ENCODE measurements around the gene APOC3.
A peak's percentile ranks its signal among the peaks of the same experiment; 100 is the strongest.
"Not testable (repeated sequence)": the region's sequence is repeated elsewhere in the genome, so short reads cannot be mapped to it uniquely, and the experiment has no call there.

APOC3 gene

DNA sequence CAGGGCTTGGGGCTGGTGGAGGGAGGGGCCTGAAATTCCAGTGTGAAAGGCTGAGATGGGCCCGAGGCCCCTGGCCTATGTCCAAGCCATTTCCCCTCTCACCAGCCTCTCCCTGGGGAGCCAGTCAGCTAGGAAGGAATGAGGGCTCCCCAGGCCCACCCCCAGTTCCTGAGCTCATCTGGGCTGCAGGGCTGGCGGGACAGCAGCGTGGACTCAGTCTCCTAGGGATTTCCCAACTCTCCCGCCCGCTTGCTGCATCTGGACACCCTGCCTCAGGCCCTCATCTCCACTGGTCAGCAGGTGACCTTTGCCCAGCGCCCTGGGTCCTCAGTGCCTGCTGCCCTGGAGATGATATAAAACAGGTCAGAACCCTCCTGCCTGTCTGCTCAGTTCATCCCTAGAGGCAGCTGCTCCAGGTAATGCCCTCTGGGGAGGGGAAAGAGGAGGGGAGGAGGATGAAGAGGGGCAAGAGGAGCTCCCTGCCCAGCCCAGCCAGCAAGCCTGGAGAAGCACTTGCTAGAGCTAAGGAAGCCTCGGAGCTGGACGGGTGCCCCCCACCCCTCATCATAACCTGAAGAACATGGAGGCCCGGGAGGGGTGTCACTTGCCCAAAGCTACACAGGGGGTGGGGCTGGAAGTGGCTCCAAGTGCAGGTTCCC lies at the start of gene APOC3:
APOC3 (plus strand) TSS at position 383 of the 659 bp plus-strand sequence. CDS start 676 bp downstream, outside the sequence.
- FAIRE-seq = no peak

DNA sequence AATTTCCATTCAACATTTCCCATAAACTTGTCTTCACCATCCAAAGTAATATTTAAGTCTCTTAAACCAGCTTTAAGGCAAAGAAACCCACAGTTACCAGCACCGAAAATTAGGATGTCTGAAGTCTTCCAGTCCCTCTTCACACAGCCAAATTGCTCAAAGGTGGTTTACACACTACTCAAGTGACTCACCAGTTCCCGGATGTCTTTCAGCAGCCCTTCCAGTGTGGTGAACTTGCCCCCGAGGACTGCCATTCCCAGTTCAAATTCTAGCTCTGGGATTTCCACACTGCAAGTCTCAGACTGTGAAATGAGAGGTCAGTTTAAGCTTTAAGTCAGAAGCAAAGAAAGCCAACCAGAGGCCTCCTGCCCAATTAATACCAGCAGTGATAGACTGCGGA lies 47.0 kb upstream of the APOC3 start:
- no peak for FAIRE-seq

DNA sequence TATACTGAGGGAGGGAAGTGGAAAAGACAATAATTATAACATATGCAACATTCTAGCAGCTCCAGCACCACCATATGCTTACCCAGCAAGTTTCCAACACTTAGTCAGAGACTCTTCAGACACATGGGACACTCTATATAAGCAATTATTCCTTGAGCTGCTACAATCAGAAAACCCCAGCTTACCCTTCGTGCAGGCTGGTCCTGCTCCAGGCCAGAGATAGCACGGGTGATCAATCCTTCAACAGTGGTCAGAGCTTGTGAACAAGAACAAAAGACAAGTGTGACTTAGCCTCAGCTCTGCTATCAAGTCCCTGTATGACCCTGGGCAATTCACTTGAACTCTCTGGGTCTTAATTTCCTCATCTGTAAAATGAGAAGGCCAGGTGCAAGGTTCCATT lies 43.4 kb upstream of the APOC3 start:
- FAIRE-seq = no peak

DNA sequence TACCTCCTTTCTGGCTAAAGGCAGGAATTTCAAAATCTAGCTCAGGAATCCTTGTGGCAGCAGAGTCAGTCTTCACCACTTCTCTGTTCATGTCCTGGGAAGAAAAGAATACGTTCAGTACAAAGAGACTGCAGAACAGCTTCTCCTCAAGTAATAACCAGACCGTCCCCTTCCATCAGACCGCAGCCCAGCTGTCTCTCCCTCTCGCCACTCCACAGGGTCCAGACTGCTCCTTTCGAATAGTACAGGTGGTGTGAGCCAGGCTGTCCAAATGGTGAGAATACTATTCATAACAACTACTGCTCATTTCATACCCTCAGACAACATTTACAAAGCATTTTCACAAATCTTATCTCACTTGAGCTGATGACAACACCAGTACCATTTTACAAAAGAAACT lies 42.7 kb upstream of the APOC3 start:
- no peak for FAIRE-seq

DNA sequence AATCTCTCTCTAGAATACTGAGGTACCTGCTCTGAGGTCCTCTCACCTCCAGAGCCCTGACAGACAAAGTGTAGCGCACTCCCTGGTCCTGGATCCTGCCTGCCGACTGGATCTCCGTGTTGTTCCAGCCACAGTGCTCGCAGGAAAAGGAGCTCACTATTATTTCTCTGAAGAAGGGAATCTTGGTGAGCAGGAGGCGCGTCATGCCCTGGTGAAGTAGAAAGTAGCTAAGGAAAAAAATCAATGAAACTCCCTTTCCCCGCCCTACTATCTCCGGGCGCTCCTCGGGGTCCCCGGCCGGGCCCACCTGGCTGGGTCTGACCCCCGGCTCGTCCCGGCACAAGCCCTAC lies 42.3 kb upstream of the APOC3 start:
- no peak for FAIRE-seq

DNA sequence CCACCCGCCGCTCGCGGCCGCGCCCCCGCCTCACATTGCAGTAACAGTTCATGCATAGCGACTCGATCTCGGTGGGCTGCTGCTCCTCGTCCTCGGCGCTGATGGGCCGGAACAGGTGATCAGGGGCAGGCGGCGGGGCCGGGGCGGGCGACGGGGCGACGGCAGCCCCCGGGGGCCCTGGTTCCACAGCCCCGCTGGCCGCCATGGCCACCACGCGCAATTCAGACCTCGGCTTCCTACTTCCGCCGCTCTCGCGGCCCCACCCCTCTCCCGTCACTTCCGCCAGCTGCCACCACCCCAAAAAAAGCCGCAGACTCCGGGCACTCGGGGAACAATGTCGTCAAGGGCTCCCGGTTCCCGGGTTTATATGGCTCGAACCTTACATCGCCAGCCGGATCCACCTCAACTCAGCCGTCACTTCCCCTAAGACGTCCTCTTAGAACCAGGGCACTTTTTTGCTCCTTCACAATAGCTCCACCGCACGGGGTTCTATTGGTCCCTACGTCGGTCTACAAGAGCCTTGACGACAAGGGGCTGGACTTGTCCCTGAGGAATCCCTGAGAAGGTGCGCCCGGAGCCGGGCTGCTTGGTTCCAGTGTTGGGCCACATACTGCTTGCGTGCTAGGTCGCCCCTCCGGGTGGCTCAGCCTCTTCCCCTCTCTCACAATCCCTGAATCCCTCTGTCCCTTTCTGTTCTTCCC lies 41.8 kb upstream of the APOC3 start, which contains the start of gene ZPR1:
ZPR1 (minus strand) TSS at position 238 of the 701 bp plus-strand sequence; CDS start at position 205, 33 bp downstream.
- FAIRE-seq = no peak

DNA sequence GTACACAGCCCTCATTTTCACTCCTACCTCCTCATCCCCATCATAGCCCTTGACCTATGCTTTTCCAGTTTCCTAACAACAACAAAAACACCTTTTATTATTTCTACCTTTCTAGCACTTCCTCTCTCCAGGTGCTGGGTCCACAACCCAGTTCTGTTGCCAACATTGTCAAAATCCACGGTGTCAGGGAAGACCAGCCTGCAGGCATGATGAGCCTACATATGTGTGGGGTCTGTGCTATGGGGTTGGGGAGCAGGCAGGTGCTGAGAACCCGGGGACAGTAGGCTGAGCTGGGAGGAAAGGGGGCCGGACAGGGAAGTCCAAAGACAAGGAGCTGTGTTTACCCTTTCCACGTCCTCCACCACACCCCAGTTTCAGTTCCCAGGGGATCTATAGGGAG lies 41.2 kb upstream of the APOC3 start:
- no peak for FAIRE-seq

DNA sequence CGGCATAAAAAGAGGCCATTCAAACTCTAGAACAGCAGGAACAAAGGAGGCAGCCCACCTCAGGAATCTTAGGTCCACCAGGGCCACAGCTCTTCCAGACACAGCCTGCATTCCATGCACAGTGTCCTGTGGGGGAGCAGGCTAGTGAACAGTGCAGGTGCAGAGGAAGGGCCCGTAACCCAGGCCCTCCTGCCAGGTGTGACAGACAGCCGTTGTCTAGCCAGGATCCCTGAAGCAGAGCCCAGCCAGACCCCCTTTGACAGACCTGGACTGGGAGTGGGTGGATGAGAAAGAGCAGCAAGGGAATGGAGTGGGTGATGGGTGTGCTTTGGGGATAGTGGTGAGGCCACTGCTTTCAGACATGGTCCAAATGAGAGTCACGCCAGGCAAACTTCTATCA lies 40.7 kb upstream of the APOC3 start:
- FAIRE-seq = no peak

DNA sequence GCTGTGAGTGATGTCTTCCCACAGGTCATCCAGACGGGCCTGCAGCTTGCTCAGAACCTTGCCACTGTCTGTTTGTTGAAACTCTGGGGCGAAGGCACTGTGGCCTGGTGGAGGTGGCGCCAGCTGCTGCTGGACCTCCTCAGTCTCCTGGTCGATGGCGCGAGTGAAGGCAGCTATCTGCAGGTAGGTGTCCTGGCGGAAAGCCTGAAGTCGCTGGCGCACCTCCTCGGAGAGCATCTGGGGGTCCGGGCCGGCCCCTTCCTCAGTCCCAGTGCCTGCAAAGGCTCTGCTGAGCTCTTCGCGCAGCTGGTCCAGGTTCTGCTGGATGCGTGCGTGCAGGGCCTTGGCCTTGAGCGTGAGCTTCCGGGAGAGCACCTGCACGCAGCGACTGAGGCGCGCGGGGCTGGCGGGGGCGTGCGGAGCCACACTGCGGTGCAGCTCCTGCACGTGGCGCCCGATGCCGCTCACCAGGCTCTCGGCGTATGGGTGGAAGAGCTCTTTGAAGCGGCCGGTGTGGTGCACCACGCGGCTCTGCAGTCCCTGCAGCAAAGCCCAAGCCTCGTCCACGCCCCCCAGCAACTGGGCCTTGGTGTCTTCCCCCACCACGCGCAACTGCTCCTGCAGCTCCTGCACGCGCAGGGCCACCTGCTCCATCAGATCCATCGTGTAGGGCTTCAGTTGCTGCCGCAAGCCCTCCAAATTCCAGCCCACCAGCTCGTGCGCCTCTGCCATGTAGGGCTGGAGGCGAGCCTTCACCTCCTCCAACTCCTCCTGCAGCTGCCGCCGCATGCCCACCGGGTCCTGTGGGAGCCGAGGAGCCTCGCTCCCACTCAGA lies 39.3 kb upstream of the APOC3 start:
- no peak for FAIRE-seq

DNA sequence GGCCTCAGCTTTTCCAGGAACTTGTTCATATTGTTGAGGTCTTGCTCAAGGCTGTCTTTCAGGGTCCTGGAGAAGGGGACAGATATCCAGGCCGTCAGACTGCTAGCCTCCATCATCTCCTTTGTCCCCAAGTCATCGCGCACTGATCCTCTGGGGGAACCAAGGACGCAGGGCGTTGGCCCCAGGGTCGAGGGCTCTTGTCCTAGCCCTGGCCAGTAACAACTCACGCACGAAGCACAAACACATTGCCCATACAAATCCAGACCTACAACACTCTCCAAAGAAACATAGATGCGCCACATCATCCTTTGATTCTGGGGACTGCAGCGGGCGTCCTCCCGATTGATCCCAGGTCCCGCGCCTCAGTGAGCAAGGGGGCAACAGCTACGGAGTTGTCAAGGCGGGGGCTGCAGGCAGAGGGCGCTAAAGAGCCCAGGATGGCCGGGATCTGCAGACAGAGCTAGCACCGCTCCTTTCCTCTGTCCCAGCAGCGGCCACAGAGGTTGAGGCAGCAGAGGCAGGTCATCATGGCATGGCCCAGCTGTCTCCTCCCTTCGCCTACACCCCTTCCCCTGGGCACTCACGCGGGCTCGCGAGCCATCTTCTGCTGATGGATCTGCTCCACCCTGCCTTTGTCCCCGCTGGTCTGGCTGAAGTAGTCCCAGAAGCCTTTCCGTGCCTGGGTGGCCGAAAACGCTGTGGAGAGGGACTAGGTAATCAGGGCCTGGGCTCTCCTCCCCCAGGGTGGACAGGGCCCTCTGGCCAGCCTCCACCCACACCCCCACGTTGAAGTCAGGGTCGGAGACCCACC lies 38.5 kb upstream of the APOC3 start:
- no peak for FAIRE-seq

DNA sequence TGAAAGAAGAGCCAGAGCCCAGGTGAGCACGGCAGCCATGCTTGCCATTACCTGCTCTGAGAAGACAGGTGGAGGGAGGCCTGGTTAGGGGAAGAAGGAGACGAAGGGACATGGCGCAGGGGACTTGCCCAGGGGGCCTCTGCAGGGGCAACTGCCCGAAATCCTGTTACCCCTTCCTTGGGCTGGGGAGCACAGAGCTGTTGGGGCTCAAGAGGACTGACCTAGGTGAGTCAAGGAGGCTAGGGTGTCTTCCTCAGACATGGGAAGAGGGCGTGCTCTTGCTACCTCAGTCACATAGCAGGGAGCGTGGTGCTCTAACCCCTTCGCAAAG lies 37.9 kb upstream of the APOC3 start, which contains the start of gene APOA5:
APOA5 (minus strand) TSS at position 67 of the 331 bp plus-strand sequence; CDS start at position 48, 19 bp downstream.
- FAIRE-seq = no peak

DNA sequence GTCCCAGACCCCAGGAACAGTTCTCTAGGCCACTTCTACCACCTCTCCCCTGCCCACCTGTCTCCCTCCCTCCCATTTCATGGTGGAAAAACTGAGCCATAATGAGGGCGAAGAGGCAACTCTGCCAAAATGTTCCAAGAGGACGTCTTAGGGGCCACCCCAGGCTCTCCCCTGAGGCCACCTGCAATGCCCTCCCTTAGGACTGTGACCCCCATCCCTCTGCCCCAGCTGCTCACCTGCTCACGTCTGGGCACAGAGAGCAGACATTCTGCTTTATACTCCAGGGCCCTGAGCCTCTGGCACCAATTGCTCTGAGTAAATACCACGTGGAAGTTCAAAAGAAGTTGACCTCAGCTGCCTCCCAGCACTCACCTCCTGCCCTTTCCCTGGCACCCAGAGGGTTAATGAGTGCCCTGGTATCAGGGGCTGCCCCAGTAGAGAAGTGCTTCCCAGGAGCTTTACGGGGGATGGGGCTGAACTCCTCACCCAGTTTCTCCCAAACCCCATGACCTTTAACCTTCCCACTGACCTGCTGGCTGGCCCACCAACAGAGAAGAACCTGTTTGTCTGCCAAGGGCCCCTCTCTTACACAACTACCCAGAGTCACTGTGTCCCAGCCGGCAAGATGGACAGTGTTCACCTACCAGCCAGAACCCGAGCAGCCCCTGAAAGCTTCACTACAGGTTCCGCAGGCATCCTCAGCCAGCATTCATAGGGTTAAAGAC lies 37.4 kb upstream of the APOC3 start:
- FAIRE-seq = no peak

DNA sequence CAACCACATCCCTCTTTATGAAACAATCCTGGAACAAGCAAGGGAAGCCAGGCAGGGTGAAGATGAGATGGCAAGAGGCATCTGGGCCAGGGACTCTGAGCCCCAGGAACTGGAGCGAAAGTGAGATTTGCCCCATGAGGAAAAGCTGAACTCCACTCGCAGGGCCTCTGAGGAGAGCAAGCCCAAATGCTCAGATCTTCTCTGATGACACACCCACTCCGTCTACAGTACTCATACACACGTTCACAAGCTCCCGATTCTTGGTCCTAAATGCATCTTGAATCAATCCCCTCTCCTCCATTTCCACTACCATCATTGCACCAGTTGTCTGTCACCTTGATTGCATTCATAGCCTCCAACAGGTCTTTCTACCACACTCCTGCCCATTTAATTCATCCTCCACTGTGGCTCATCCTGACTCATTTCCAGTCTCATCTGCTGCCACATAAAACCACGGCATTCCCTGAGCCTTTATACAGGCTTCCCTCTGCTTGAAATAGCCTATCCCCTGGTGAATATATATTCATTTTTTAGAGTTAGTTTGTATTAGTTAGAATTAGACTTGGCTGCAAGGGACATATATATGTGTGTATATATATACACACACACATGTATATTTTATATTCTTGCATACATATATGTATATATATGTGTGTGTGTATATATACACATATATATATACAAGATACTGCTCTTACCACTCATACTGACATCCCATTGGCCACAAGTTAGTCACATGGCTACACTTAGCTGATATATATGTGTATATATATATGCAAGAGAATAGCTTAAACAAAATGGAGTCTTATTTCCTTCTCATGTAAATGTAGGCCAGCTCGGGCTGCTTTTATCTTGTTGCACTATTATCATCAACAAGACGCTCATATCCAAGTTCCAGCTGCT lies 36.6 kb upstream of the APOC3 start:
- no peak for FAIRE-seq

DNA sequence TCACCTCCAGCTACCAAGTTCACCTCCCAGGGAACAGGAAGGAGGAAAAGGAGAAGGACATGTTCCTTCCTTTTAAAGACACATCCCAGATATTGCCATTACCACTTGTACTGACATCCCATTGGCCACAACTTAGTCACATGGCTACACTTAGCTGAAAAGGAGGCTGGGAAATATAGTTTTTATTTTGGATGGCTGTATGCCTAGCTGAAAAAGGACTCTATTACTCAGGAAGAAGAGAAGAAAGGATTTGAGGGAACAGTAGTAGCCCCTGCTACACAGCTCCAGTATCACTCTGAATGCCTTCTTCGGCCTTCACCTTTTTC lies 36.0 kb upstream of the APOC3 start:
- peak; percentile 66 for FAIRE-seq

DNA sequence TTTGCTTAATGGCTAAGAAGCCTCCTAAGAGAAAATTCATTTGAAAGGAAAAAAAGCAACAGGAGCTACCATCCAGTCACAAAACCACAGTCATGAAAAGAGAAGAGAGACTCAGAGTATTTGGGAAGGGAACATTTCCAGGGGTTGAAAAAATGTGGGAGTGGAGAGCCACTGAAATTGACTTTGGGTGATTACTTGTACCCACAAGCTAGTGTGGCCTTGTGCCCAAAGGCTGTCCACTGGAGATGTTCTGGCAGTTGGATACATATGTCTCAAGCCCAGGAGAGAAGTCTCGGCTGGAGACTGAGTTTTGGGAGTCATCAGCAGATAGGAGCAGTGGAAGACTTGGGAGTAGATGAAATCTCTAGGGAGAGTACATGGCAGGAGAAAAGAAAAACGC lies 34.9 kb upstream of the APOC3 start:
- FAIRE-seq = no peak

DNA sequence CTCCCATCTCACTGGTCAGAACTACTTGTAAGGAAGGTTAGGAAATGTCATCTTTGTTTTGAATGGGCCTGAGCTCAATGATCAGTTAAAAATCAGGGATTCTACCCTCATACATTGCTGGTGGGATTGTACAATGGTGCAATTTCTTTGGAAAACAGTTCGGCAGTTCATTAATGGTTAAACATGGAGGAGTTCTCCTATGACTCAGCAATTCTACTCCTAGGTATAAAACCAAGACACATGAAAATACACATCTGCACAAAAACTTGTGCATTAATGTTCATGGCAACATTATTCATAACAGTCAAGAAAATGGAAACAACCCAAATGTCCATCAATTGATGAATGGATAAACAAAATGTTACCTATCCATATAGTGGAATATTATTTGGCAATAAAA lies 33.2 kb upstream of the APOC3 start:
- FAIRE-seq = no peak

DNA sequence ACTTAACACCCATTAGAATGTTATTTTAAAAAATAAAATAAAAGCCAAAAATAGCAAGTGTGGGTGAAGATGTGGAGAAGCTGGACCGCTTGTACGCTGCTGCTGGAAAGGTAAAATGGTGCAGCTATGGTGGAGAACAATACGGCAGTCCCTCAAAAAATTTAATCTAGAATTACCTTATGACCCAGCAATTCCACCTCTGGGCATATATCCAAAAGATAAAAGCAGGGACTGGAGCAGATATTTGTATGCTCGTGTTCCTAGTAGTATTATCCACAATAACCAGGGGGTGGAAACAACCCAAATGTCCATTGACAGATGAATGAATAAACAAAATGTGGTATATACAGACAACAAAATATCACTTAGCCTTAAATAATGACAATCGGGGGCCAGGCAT lies 31.9 kb upstream of the APOC3 start:
- FAIRE-seq = no peak

DNA sequence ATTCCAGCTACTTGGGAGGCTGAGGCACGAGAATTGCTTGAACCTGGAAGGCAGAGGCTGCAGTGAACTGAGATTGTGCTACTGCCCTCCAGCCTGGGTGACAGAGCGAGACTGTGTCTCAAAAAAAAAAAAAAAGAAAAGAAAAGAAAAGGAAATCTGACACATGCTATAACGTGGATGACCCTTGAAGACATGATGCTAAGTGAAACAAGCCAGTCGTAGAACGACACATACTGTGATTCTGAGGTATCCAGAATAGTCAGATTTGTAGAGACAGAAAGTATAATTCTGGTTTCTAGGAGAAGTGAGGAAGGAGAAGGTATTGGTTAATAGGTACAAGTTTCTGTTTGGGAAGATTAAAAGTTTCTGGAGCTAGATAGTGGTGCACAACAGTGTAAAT lies 31.3 kb upstream of the APOC3 start:
- FAIRE-seq = no peak

DNA sequence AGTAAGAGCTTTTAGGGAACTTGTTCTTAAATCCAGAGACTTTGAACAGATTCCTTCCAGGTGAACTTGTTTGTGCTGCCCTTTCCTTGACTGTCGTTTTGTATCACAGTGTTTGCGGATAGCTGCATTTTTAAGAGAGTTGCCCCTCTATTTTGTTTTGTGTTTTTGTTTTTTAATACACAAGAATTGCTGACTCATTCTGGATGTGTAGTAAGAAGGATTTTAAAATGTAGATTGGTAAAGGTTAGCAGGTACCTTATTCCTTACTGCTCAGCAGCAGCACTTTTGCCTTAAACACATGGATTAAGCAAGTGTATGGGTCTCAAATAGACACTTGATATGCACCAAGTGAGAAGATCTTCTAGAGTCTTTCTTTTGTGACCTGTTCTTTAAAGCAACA lies 29.1 kb upstream of the APOC3 start:
- no peak for FAIRE-seq

DNA sequence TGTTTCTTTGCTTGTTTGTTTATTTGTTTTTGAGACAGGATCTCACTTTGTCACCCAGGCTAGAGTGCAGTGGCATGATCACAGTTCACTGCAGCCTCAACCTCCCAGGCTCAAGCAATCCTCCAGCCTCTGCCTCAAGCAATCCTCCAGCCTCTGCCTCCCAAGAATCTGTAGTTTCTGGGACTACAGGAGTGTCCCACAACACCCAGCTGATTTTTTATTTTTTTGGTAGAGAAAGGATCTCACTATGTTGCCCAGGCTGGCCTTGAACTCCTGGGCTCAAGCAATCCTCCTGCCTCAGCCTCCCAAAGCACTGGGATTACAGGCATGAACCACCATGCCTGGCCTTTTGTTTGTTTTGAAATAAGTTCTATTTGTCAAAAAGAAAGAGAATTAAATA lies 28.0 kb upstream of the APOC3 start:
- not testable (repeated sequence) for FAIRE-seq

DNA sequence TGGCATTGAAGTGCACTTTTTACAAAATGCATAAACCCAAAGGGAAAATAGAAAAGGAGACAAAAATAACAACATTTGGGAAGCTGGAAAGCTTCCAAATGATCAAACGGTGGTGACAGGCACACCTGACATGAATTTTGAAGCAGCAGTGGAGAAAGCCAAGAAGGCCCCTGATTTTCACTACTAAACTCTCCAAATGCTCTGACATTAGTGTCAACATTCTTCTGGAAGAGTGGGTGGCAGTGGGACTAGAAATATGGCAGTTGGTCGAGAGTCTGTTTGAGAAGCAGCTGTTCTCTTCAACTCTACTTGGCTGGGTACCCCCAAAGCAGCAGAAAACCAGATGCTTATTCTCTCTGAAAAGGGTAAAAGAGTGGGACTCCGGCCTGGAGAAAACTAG lies 25.7 kb upstream of the APOC3 start:
- no peak for FAIRE-seq

Measured in TTC549 (cell line).